H1 (cell line): ENCODE measurements around the gene DHRS3. TPM values are rescaled to one million over a fixed set of nuclear protein-coding genes. Genes with fewer than 3 reads are reported as not detected.

Source experiments
- ASH2L ChIP-seq: fragments of 200-600, 300-600 bp; sonication (generic); IDR thresholded peaks from one replicate; pipeline ENCODE4 v1.7.1; 2017; ENCODE audit warnings: low read length
- CBX5 ChIP-seq: fragments of 300-800, 300-1000 bp; sonication (generic); IDR thresholded peaks from 2 replicates; pipeline ENCODE4 v1.7.1; 2016; ENCODE audit warnings: antibody characterized with exemption, low read length, low read depth
- CBX8 ChIP-seq: fragments of 300-800, 300-1000 bp; sonication (generic); IDR thresholded peaks from 2 replicates; pipeline ENCODE4 v1.7.1; 2016; ENCODE audit warnings: low read depth, low read length, borderline replicate concordance
- CHD2 ChIP-seq: IDR thresholded peaks from 2 replicates; pipeline ENCODE4 v1.6.1; 2012; ENCODE audit warnings: low read length, improper control_type of control experiment
- E2F6 ChIP-seq: IDR thresholded peaks from 2 replicates; pipeline ENCODE4 v1.6.1; 2012; ENCODE audit warnings: inconsistent platforms
- GABPA ChIP-seq: IDR thresholded peaks from 2 replicates; pipeline ENCODE4 v1.6.1; 2011; ENCODE audit warnings: mild to moderate bottlenecking, low read length, moderate library complexity, borderline replicate concordance; ENCODE audit not compliant: insufficient read depth
- HDAC6 ChIP-seq: IDR thresholded peaks from one replicate; pipeline ENCODE4 v1.7.1; 2012; ENCODE audit warnings: low read depth, mild to moderate bottlenecking, inconsistent platforms, low read length, moderate library complexity
- JUND ChIP-seq: IDR thresholded peaks from 2 replicates; pipeline ENCODE4 v1.6.1; 2011; ENCODE audit warnings: mild to moderate bottlenecking, improper control_type of control experiment, low read length
- MAFK ChIP-seq: IDR thresholded peaks from 2 replicates; pipeline ENCODE4 v1.6.1; 2012; ENCODE audit warnings: low read depth, mild to moderate bottlenecking, improper control_type of control experiment, low read length
- POLR2AphosphoS5 ChIP-seq: IDR thresholded peaks from 2 replicates; pipeline ENCODE4 v1.6.1; 2011; ENCODE audit warnings: low read depth, low read length
- RXRA ChIP-seq: IDR thresholded peaks from 2 replicates; pipeline ENCODE4 v1.6.1; 2011; ENCODE audit warnings: low read depth, mild to moderate bottlenecking, low read length, moderate library complexity; ENCODE audit not compliant: insufficient read depth
- SAP30 ChIP-seq: fragments of 300-600 bp; sonication (generic); IDR thresholded peaks from 2 replicates; pipeline ENCODE4 v1.7.1; 2012; ENCODE audit warnings: low read length, moderate library complexity, mild to moderate bottlenecking, inconsistent platforms; ENCODE audit not compliant: insufficient read depth, insufficient replicate concordance
- SIN3A ChIP-seq, 2 experiments: IDR thresholded peaks in 1 of 2; conservative IDR thresholded peaks in 1 of 2; 2 replicates each; pipeline ENCODE4 v1.6.1; 2011 to 2012; ENCODE audit warnings: low read length in 2 of 2, improper control_type of control experiment in 1 of 2, low read depth in 1 of 2, mild to moderate bottlenecking in 1 of 2
- SIRT6 ChIP-seq: IDR thresholded peaks from one replicate; pipeline ENCODE4 v1.7.1; 2012; ENCODE audit warnings: low read length, inconsistent platforms
- SIX5 ChIP-seq: IDR thresholded peaks from 2 replicates; pipeline ENCODE4 v1.6.1; 2011; ENCODE audit warnings: mild to moderate bottlenecking, low read depth, low read length
- SP1 ChIP-seq: IDR thresholded peaks from 2 replicates; pipeline ENCODE4 v1.6.1; 2011; ENCODE audit warnings: low read depth, low read length
- SP2 ChIP-seq: IDR thresholded peaks from 2 replicates; pipeline ENCODE4 v1.6.1; 2012; ENCODE audit warnings: mild to moderate bottlenecking, low read length, inconsistent platforms
- SP4 ChIP-seq: IDR thresholded peaks from 2 replicates; pipeline ENCODE4 v1.6.1; 2012; ENCODE audit warnings: low read length, inconsistent platforms
- TAF1 ChIP-seq: IDR thresholded peaks from 2 replicates; pipeline ENCODE4 v1.6.1; 2011; ENCODE audit warnings: mild to moderate bottlenecking, low read depth, low read length
- TAF7 ChIP-seq: optimal IDR thresholded peaks from 2 replicates; pipeline ENCODE3; 2011; ENCODE audit warnings: low read depth, mild to moderate bottlenecking, inconsistent platforms, low read length, moderate library complexity, borderline replicate concordance
- TBP ChIP-seq: IDR thresholded peaks from 2 replicates; pipeline ENCODE4 v1.6.1; 2011; ENCODE audit warnings: low read depth, low read length, improper control_type of control experiment
- TEAD4 ChIP-seq: IDR thresholded peaks from 2 replicates; pipeline ENCODE4 v1.6.1; 2012; ENCODE audit warnings: low read depth, low read length, inconsistent platforms, mixed read lengths
- USF2 ChIP-seq: IDR thresholded peaks from 2 replicates; pipeline ENCODE4 v1.6.1; 2011; ENCODE audit warnings: low read length, improper control_type of control experiment
- YY1 ChIP-seq: IDR thresholded peaks from 2 replicates; pipeline ENCODE4 v1.6.1; 2011; ENCODE audit warnings: low read depth, mild to moderate bottlenecking, low read length
- polyA plus RNA-seq, 7 experiments: library from polyadenylated mRNA; depleted of rRNA in 3 of 7; stranded (reverse) in 5 of 7; unstranded in 2 of 7; fragments of >200 nt in 5 of 7; fragments of 200-250 nt in 2 of 7; gene quantifications; 1 replicate in 5 of 7; 2 replicates in 1 of 7; 4 replicates in 1 of 7; pipeline versions ENCODE4 v1.2.1 to v1.2.3, GENCODE V29; 2011 to 2013; ENCODE audit warnings: missing spikeins in 2 of 7, mixed read lengths in 2 of 7
- total RNA-seq: library from RNA; stranded (reverse); fragmentation: NEBNext Ultra II Directional; extraction: Animal tissue kit (Norgen Biotek cat#: 25700); gene quantifications from 2 replicates; pipeline ENCODE4 v1.2.1, GENCODE V29; 2021

Gene DHRS3
- total and polyA plus RNA-seq, 2 of the 8 experiments (the other 6 are each of a cell fraction or from before 2014, with no cell fraction given) = 32.5 to 36.4 TPM

- no peak for TF ChIP-seq CBX8
- TF ChIP-seq POLR2AphosphoS5 = no peak
- TF ChIP-seq SIN3A (conservative IDR thresholded peaks at IDR 0.05 in 1 of 2, IDR thresholded peaks at IDR 0.05 in 1 of 2; ENCODE audit: low read depth in 1 of 2, low read length in 2 of 2) = peak; percentile 98 to 99; a peak in 3 of 4 replicates
- TF ChIP-seq TAF1 = peak; percentile 42; the same call in 1 of the 2 replicates
- no peak for TF ChIP-seq ASH2L
- no peak for TF ChIP-seq CHD2
- no peak for TF ChIP-seq CBX5
- TF ChIP-seq TAF7 = no peak
- no peak for TF ChIP-seq HDAC6
- peak; percentile 93 for TF ChIP-seq TEAD4
- TF ChIP-seq SIX5 = no peak
- TF ChIP-seq E2F6 = no peak
- TF ChIP-seq RXRA = no peak
- no peak for TF ChIP-seq TBP
- no peak for TF ChIP-seq USF2
- TF ChIP-seq SP2 = no peak
- 0 out of 2 replicates have a peak, but pooled peaks have one; percentile 40 for TF ChIP-seq YY1
- no peak for TF ChIP-seq SP4
- TF ChIP-seq MAFK = no peak
- peak; percentile 76; the same call in 1 of the 2 replicates for TF ChIP-seq SP1
- peak; percentile 91 for TF ChIP-seq SAP30
- TF ChIP-seq GABPA = no peak
- TF ChIP-seq JUND = no peak
- TF ChIP-seq SIRT6 = no peak
Observed at GRCh38 chr1:12615865-12616708, 1.9 kb downstream of the DHRS3 start (continued).
